GM19239 (cell line): Measurements from ENCODE around the gene NUDT16.
"Not testable (repeated sequence)": the region's sequence is repeated elsewhere in the genome, so short reads cannot be mapped to it uniquely, and the experiment has no call there.

Experiments used
- DNase-seq: peaks from one replicate; pipeline ENCODE4 v3.0.0; 2011; ENCODE audit warnings: low spot score; ENCODE audit not compliant: insufficient read length
- FAIRE-seq: peaks from 2 replicates; lab custom pipeline; 2011; peaks lifted over from hg19 to GRCh38; lab: Jason Lieb, UNC

NUDT16 gene

GRCh38 chr3:131381445-131382291 lies at the start of gene NUDT16:
Gene NUDT16 (plus strand): TSS chr3:131381774. CDS start chr3:131381805, 31 bp downstream.
- peak; percentile 100 for FAIRE-seq
- peak; percentile 91 for DNase-seq

GRCh38 chr3:131338948-131339640 lies 42.5 kb upstream of the NUDT16 start:
- FAIRE-seq (no peak), DNase-seq (no peak)

GRCh38 chr3:131341761-131342160 lies 39.8 kb upstream of the NUDT16 start:
- DNase-seq, result no peak
- FAIRE-seq, result no peak

GRCh38 chr3:131348911-131349310 lies 32.7 kb upstream of the NUDT16 start:
- FAIRE-seq, result no peak
- no peak for DNase-seq

GRCh38 chr3:131349454-131349853 lies 32.1 kb upstream of the NUDT16 start:
- DNase-seq (no peak), FAIRE-seq (no peak)

GRCh38 chr3:131349946-131350347 lies 31.6 kb upstream of the NUDT16 start:
- DNase-seq (no peak), FAIRE-seq (no peak)

GRCh38 chr3:131350506-131350905 lies 31.1 kb upstream of the NUDT16 start:
- FAIRE-seq (no peak), DNase-seq (no peak)

GRCh38 chr3:131353016-131353877 lies 28.3 kb upstream of the NUDT16 start:
- no peak for DNase-seq
- FAIRE-seq, result peak; percentile 82

- DNase-seq (no peak), FAIRE-seq (peak; percentile 14)
Measured at GRCh38 chr3:131353986-131354385, 27.6 kb upstream of the NUDT16 start.

GRCh38 chr3:131356006-131356595 lies 25.5 kb upstream of the NUDT16 start:
- DNase-seq, result no peak
- FAIRE-seq, result no peak

- DNase-seq, result no peak
- FAIRE-seq, result no peak
Measured at GRCh38 chr3:131357275-131357674, 24.3 kb upstream of the NUDT16 start.

GRCh38 chr3:131360191-131360755 lies 21.3 kb upstream of the NUDT16 start:
- FAIRE-seq, result no peak
- DNase-seq, result no peak

- DNase-seq, FAIRE-seq: not testable (repeated sequence)
Measured at GRCh38 chr3:131361066-131361463, 20.5 kb upstream of the NUDT16 start.

- FAIRE-seq, result peak; percentile 80
- DNase-seq, result peak; percentile 70
Measured at GRCh38 chr3:131361464-131362421, 19.8 kb upstream of the NUDT16 start.

- DNase-seq (no peak), FAIRE-seq (no peak)
Measured at GRCh38 chr3:131363275-131363674, 18.3 kb upstream of the NUDT16 start.

- DNase-seq (no peak), FAIRE-seq (peak; percentile 21)
Measured at GRCh38 chr3:131370935-131371687, 10.5 kb upstream of the NUDT16 start.

GRCh38 chr3:131371688-131372066 lies 9.9 kb upstream of the NUDT16 start:
- no peak for DNase-seq
- no peak for FAIRE-seq

GRCh38 chr3:131374741-131375140 lies 6.8 kb upstream of the NUDT16 start:
- no peak for FAIRE-seq
- no peak for DNase-seq
